ENCODE results near the gene MTCP1.

Gene MTCP1

DNA sequence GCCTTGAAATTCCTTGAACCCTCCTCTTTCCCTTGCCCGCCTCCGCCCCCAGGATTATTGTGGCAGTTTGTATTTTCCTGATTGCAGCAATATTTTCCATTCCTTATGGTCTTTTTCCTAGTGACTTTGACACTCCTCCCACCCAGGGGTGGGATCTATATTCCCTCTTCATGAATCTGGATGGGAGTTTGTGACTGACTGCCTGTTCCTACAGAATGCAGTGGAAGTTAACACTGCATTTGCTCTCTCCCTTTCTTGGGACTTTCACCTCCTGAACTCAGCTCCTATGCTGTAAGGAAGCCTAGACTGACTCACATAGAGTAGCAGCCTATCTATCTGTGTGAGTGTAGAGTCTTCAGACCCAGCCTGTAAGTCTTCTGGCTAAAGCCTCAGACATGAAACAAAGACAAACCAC is 42.1 kb downstream of the MTCP1 start:
- no peaks in the 10 kb centered on the region for H3K27me3 ChIP-seq (ENCODE audit: insufficient read depth, poor library complexity, severe bottlenecking)
- no peak overlapping the region for H3K27ac ChIP-seq (replicated peaks)
- no peak for DNase-seq (ENCODE audit: low read depth in 1 of 2, low spot score in 1 of 2)
- no peak overlapping the region for H3K4me3 ChIP-seq (replicated peaks; ENCODE audit: insufficient read depth, low read length)
- TF ChIP-seq, protein P1, sequence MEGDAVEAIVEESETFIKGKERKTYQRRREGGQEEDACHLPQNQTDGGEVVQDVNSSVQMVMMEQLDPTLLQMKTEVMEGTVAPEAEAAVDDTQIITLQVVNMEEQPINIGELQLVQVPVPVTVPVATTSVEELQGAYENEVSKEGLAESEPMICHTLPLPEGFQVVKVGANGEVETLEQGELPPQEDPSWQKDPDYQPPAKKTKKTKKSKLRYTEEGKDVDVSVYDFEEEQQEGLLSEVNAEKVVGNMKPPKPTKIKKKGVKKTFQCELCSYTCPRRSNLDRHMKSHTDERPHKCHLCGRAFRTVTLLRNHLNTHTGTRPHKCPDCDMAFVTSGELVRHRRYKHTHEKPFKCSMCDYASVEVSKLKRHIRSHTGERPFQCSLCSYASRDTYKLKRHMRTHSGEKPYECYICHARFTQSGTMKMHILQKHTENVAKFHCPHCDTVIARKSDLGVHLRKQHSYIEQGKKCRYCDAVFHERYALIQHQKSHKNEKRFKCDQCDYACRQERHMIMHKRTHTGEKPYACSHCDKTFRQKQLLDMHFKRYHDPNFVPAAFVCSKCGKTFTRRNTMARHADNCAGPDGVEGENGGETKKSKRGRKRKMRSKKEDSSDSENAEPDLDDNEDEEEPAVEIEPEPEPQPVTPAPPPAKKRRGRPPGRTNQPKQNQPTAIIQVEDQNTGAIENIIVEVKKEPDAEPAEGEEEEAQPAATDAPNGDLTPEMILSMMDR (IDR thresholded peaks at IDR 0.05; ENCODE audit: insufficient read depth, low read length): no peak
- TF ChIP-seq SPI1 (IDR thresholded peaks at IDR 0.05; ENCODE audit: borderline replicate concordance, low read depth): no peak
- TF ChIP-seq, protein P2, sequence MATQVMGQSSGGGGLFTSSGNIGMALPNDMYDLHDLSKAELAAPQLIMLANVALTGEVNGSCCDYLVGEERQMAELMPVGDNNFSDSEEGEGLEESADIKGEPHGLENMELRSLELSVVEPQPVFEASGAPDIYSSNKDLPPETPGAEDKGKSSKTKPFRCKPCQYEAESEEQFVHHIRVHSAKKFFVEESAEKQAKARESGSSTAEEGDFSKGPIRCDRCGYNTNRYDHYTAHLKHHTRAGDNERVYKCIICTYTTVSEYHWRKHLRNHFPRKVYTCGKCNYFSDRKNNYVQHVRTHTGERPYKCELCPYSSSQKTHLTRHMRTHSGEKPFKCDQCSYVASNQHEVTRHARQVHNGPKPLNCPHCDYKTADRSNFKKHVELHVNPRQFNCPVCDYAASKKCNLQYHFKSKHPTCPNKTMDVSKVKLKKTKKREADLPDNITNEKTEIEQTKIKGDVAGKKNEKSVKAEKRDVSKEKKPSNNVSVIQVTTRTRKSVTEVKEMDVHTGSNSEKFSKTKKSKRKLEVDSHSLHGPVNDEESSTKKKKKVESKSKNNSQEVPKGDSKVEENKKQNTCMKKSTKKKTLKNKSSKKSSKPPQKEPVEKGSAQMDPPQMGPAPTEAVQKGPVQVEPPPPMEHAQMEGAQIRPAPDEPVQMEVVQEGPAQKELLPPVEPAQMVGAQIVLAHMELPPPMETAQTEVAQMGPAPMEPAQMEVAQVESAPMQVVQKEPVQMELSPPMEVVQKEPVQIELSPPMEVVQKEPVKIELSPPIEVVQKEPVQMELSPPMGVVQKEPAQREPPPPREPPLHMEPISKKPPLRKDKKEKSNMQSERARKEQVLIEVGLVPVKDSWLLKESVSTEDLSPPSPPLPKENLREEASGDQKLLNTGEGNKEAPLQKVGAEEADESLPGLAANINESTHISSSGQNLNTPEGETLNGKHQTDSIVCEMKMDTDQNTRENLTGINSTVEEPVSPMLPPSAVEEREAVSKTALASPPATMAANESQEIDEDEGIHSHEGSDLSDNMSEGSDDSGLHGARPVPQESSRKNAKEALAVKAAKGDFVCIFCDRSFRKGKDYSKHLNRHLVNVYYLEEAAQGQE (IDR thresholded peaks at IDR 0.05; ENCODE audit: insufficient replicate concordance, low read depth): no peak

DNA sequence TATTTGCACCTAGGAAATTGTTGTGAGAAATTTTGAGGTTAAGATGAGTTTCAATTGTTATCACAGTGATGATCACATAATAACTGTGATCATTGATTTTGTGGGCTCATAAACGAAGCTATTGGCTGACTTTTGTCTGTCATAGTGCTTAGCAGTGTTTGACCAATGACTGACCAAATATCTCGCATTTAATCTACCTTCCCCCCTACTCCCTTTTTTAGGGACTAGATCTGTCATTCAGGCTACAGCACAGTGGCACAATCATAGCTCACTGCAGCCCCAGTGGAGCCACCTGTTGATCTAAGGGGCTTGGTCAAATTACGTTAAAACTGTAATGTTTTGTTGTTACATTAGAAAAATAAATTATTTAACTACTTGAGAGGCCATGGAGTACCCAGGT is 42.8 kb downstream of the MTCP1 start:
- no peaks in the 10 kb centered on the region for H3K27me3 ChIP-seq (ENCODE audit: insufficient read depth, poor library complexity, severe bottlenecking)
- no peak for DNase-seq (ENCODE audit: low read depth in 1 of 2, low spot score in 1 of 2)
- no peak for TF ChIP-seq GABPA (IDR thresholded peaks at IDR 0.05; ENCODE audit: low read depth)
- TF ChIP-seq, protein P2 (IDR thresholded peaks at IDR 0.05; ENCODE audit: insufficient replicate concordance, low read depth): no peak
- TF ChIP-seq, protein P1 (IDR thresholded peaks at IDR 0.05; ENCODE audit: insufficient read depth, low read length): no peak
- TF ChIP-seq POLR2AphosphoS5 (IDR thresholded peaks at IDR 0.05; ENCODE audit: low read depth): no peak
- no peak for TF ChIP-seq SPI1 (IDR thresholded peaks at IDR 0.05; ENCODE audit: borderline replicate concordance, low read depth)
- peak overlapping the region; percentile 94 for H3K27ac ChIP-seq (replicated peaks)
- peak overlapping the region; percentile 60 for H3K4me3 ChIP-seq (replicated peaks; ENCODE audit: insufficient read depth, low read length)

DNA sequence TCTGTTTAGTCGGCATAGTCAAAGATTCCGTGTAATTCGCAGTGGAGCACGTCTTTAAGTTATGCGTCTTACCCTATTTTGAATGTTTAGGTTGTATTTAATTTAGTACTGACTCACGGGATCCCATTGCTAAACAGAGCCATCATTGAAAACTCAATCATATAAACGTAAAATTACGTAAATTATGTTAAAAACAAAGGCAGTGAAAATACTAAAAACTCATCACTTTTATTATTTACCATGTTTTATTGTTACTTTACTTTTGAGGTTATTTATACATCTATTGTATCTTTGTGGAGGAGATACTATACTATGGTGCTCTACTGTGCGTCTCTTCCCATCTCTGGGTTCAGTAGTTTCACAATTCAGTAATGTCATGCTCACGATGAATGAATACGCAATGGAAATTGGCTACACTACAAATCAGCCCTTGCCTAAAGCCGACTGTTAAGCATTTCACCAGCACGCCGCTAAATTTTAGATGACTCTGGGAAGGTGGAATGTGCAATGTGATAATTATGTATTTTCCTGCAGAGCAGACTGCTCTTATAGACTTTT is 43.3 kb downstream of the MTCP1 start:
- Histone ChIP-seq H3K27me3 (ENCODE audit: insufficient read depth, poor library complexity, severe bottlenecking) (no peaks in the 10 kb centered on the region), H3K27ac (replicated peaks) (peak overlapping the region; percentile 94), H3K4me3 (replicated peaks; ENCODE audit: insufficient read depth, low read length) (peak overlapping the region; percentile 60)
- TF ChIP-seq, protein P2 (IDR thresholded peaks at IDR 0.05; ENCODE audit: insufficient replicate concordance, low read depth): no peak
- TF ChIP-seq GABPA (IDR thresholded peaks at IDR 0.05; ENCODE audit: low read depth): no peak
- no peak for TF ChIP-seq SPI1 (IDR thresholded peaks at IDR 0.05; ENCODE audit: borderline replicate concordance, low read depth)
- TF ChIP-seq, protein P1 (IDR thresholded peaks at IDR 0.05; ENCODE audit: insufficient read depth, low read length): no peak
- TF ChIP-seq POLR2AphosphoS5 (IDR thresholded peaks at IDR 0.05; ENCODE audit: low read depth): no peak; the same call in 1 of the 2 replicates
- peak in 1 of 2 experiments; percentile 46 for DNase-seq (ENCODE audit: low read depth in 1 of 2, low spot score in 1 of 2)

Measured in HL-60 (cell line).